ENCODE measurements around the gene GXYLT2. TPM values are rescaled to one million over a fixed set of nuclear protein-coding genes. Genes with fewer than 3 reads are reported as not detected.

The GXYLT2 gene
- total and polyA plus RNA-seq, 2 of the 13 experiments (the other 11 are each of a cell fraction or from before 2014, with no cell fraction given), result 4.3 to 6.9 TPM

- TF ChIP-seq ZBTB33 (CRISPR knock-in tag; IDR thresholded peaks at IDR 0.05), result 0 out of 2 replicates have a peak, but pooled peaks have one; percentile 41
- 0 out of 2 replicates have a peak, but pooled peaks have one; percentile 34 for TF ChIP-seq ZSCAN9 (CRISPR knock-in tag; IDR thresholded peaks at IDR 0.05; ENCODE audit: borderline replicate concordance)
- peak; percentile 26; the same call in 1 of the 2 replicates for TF ChIP-seq ZNF574 (CRISPR knock-in tag; IDR thresholded peaks at IDR 0.05)
- TF ChIP-seq ZBTB20 (CRISPR knock-in tag; IDR thresholded peaks at IDR 0.05; ENCODE audit: borderline replicate concordance, low read depth), result peak; percentile 53; the same call in 1 of the 2 replicates
- peak; percentile 33; the same call in 1 of the 2 replicates for TF ChIP-seq KDM3A (CRISPR knock-in tag; IDR thresholded peaks at IDR 0.05; ENCODE audit: low read depth)
- peak; percentile 80 for TF ChIP-seq TCF7L2 (IDR thresholded peaks at IDR 0.05; ENCODE audit: low read depth, low read length)
- TF ChIP-seq PLRG1 (conservative IDR thresholded peaks at IDR 0.05), result no peak
- no peak for TF ChIP-seq ZNF101 (CRISPR knock-in tag; IDR thresholded peaks at IDR 0.05; ENCODE audit: borderline replicate concordance, low read depth)
- peak; percentile 34; the same call in 1 of the 2 replicates for TF ChIP-seq KMT2B (CRISPR knock-in tag; IDR thresholded peaks at IDR 0.05)
- no peak for TF ChIP-seq ZNF879 (CRISPR knock-in tag; IDR thresholded peaks at IDR 0.05)
- TF ChIP-seq ZEB1 (IDR thresholded peaks at IDR 0.05; ENCODE audit: insufficient replicate concordance, low read depth), result no peak
- TF ChIP-seq TIGD3 (CRISPR knock-in tag; IDR thresholded peaks at IDR 0.05; ENCODE audit: borderline replicate concordance), result no peak
- TF ChIP-seq ZBTB38 (CRISPR knock-in tag; IDR thresholded peaks at IDR 0.05), result no peak
- 0 out of 2 replicates have a peak, but pooled peaks have one; percentile 43 for TF ChIP-seq ZNF224 (CRISPR knock-in tag; IDR thresholded peaks at IDR 0.05)
- TF ChIP-seq XRCC5 (optimal IDR thresholded peaks at IDR 0.05; ENCODE audit: low read length), result peak; percentile 45
- no peak for TF ChIP-seq SMAD9 (CRISPR knock-in tag; IDR thresholded peaks at IDR 0.05)
- TF ChIP-seq CCAR2 (optimal IDR thresholded peaks at IDR 0.05; ENCODE audit: low read depth, low read length), result no peak
- no peak for TF ChIP-seq ZNF235 (CRISPR knock-in tag; IDR thresholded peaks at IDR 0.05; ENCODE audit: borderline replicate concordance)
- TF ChIP-seq YEATS4 (CRISPR knock-in tag; IDR thresholded peaks at IDR 0.05; ENCODE audit: borderline replicate concordance), result peak; percentile 45; the same call in 1 of the 2 replicates
- TF ChIP-seq RARA (CRISPR knock-in tag; IDR thresholded peaks at IDR 0.05), result peak; percentile 55
- peak; percentile 73; the same call in 1 of the 2 replicates for TF ChIP-seq TSC22D2 (CRISPR knock-in tag; IDR thresholded peaks at IDR 0.05; ENCODE audit: borderline replicate concordance)
- peak; percentile 85 for TF ChIP-seq HDAC1 (CRISPR knock-in tag; IDR thresholded peaks at IDR 0.05)
- 0 out of 2 replicates have a peak, but pooled peaks have one; percentile 52 for TF ChIP-seq ZNF337 (CRISPR knock-in tag; IDR thresholded peaks at IDR 0.05; ENCODE audit: borderline replicate concordance, low read depth)
- TF ChIP-seq ATF5 (CRISPR knock-in tag; IDR thresholded peaks at IDR 0.05; ENCODE audit: low read depth), result no peak
These were observed 65.6 kb downstream of the GXYLT2 start (continued) for GRCh38 chr3:72953325-72953956.

Measured in HepG2 (cell line).